Fibroblast of skin of back (primary cell): Measurements from ENCODE around the gene ERV3-1. TPM values are rescaled to one million over a fixed set of nuclear protein-coding genes. Genes with fewer than 3 reads are reported as not detected.
A peak's percentile ranks its signal among the peaks of the same experiment; 100 is the strongest.
"Not testable (repeated sequence)": the region's sequence is repeated elsewhere in the genome, so short reads cannot be mapped to it uniquely, and the experiment has no call there.

Source experiments
- DNase-seq: peaks from one replicate; pipeline ENCODE4 v3.0.0-alpha.2; 2013
- polyA plus RNA-seq, 2 experiments: library from polyadenylated mRNA; unstranded; fragments of 120-200 nt; gene quantifications; one replicate each; pipeline ENCODE4 v1.2.1, GENCODE V29; 2013; ENCODE audit not compliant: insufficient read length in 2 of 2

Gene ERV3-1
- 3.3 TPM for polyA plus RNA-seq (2013, experiment 1 of 2; ENCODE audit: insufficient read length)
- polyA plus RNA-seq (2013, experiment 2 of 2; ENCODE audit: insufficient read length): 3.7 TPM

- DNase-seq: peak; percentile 96
These were observed at the start of gene ERV3-1 for GRCh38 chr7:65006094-65006992. Gene ERV3-1 (minus strand): TSS chr7:65006687. CDS start chr7:64993026, 13,661 bp downstream.

GRCh38 chr7:65055786-65056185 is 49.3 kb upstream of the ERV3-1 start:
- not testable (repeated sequence) for DNase-seq

- DNase-seq: not testable (repeated sequence)
These were observed 48.0 kb upstream of the ERV3-1 start for GRCh38 chr7:65054466-65054994.

GRCh38 chr7:65051654-65052053 is 45.2 kb upstream of the ERV3-1 start:
- DNase-seq: not testable (repeated sequence)

- DNase-seq: not testable (repeated sequence)
These were observed 44.7 kb upstream of the ERV3-1 start for GRCh38 chr7:65051139-65051538.

GRCh38 chr7:65046329-65046728 is 39.8 kb upstream of the ERV3-1 start:
- DNase-seq: not testable (repeated sequence)

GRCh38 chr7:65045589-65045988 is 39.1 kb upstream of the ERV3-1 start:
- not testable (repeated sequence) for DNase-seq

- peak; percentile 15 for DNase-seq
These were observed 32.3 kb upstream of the ERV3-1 start for GRCh38 chr7:65038767-65039166.

GRCh38 chr7:65037740-65038688 is 31.5 kb upstream of the ERV3-1 start:
- DNase-seq: peak; percentile 92

- not testable (repeated sequence) for DNase-seq
These were observed 30.0 kb upstream of the ERV3-1 start for GRCh38 chr7:65036526-65036925.

- DNase-seq: not testable (repeated sequence)
These were observed 29.0 kb upstream of the ERV3-1 start for GRCh38 chr7:65035469-65035868.

GRCh38 chr7:65034120-65034782 is 27.8 kb upstream of the ERV3-1 start:
- DNase-seq: peak; percentile 6

- not testable (repeated sequence) for DNase-seq
These were observed 26.9 kb upstream of the ERV3-1 start for GRCh38 chr7:65033391-65033790.

GRCh38 chr7:65025023-65025422 is 18.5 kb upstream of the ERV3-1 start:
- DNase-seq: not testable (repeated sequence)

- not testable (repeated sequence) for DNase-seq
These were observed 14.5 kb upstream of the ERV3-1 start for GRCh38 chr7:65020978-65021377.

GRCh38 chr7:65009881-65010280 is 3.4 kb upstream of the ERV3-1 start:
- DNase-seq: not testable (repeated sequence)

GRCh38 chr7:65009394-65009793 is 2.9 kb upstream of the ERV3-1 start:
- not testable (repeated sequence) for DNase-seq

- not testable (repeated sequence) for DNase-seq
These were observed 549 bp upstream of the ERV3-1 start for GRCh38 chr7:65007036-65007435.

GRCh38 chr7:65004575-65004974 is 1.9 kb downstream of the ERV3-1 start:
- DNase-seq: no peak

GRCh38 chr7:65002972-65003585 is 3.4 kb downstream of the ERV3-1 start:
- DNase-seq: no peak

- DNase-seq: no peak
These were observed 5.1 kb downstream of the ERV3-1 start for GRCh38 chr7:65001291-65001814.
